GM18519 (cell line): ENCODE data around the gene ATXN7L3.
"Not testable (repeated sequence)": the region's sequence is repeated elsewhere in the genome, so short reads cannot be mapped to it uniquely, and the experiment has no call there.

Experiments
- ATAC-seq: cut with Tn5 transposase; IDR thresholded peaks from one replicate; pipeline ENCODE4 v1.9.1; 2021; ENCODE audit warnings: mild to moderate bottlenecking, moderate library complexity; ENCODE audit not compliant: unreplicated experiment, low FRiP score

ATXN7L3 gene

GRCh38 chr17:44199553-44200477 lies at the start of gene ATXN7L3:
Gene ATXN7L3, minus strand, starts transcription at chr17:44199884. Its CDS starts 1,814 bp downstream, at chr17:44198070.
- peak; percentile 39 for ATAC-seq

GRCh38 chr17:44247876-44248736 lies 48.4 kb upstream of the ATXN7L3 start:
- ATAC-seq: no peak

- ATAC-seq: no peak
These were observed 47.8 kb upstream of the ATXN7L3 start for GRCh38 chr17:44247440-44247841.

- ATAC-seq: no peak
These were observed 41.5 kb upstream of the ATXN7L3 start for GRCh38 chr17:44241106-44241624.

GRCh38 chr17:44237886-44238285 lies 38.2 kb upstream of the ATXN7L3 start:
- not testable (repeated sequence) for ATAC-seq

- ATAC-seq: no peak
These were observed 36.8 kb upstream of the ATXN7L3 start for GRCh38 chr17:44236444-44236991.

- ATAC-seq: no peak
These were observed 35.9 kb upstream of the ATXN7L3 start for GRCh38 chr17:44235583-44235936.

GRCh38 chr17:44233582-44233981 lies 33.9 kb upstream of the ATXN7L3 start:
- ATAC-seq: no peak

GRCh38 chr17:44232061-44232460 lies 32.4 kb upstream of the ATXN7L3 start:
- ATAC-seq: no peak

- no peak for ATAC-seq
These were observed 30.5 kb upstream of the ATXN7L3 start for GRCh38 chr17:44230140-44230539.

- ATAC-seq: no peak
These were observed 29.4 kb upstream of the ATXN7L3 start for GRCh38 chr17:44229090-44229489.

GRCh38 chr17:44223541-44224071 lies 23.9 kb upstream of the ATXN7L3 start:
- no peak for ATAC-seq

- no peak for ATAC-seq
These were observed 22.6 kb upstream of the ATXN7L3 start for GRCh38 chr17:44222112-44222869.

GRCh38 chr17:44221862-44222111 lies 22.1 kb upstream of the ATXN7L3 start:
- no peak for ATAC-seq

- ATAC-seq: no peak
These were observed 21.6 kb upstream of the ATXN7L3 start for GRCh38 chr17:44221084-44221861.

GRCh38 chr17:44220213-44221083 lies 20.8 kb upstream of the ATXN7L3 start:
- ATAC-seq: no peak

- ATAC-seq: no peak
These were observed 20.0 kb upstream of the ATXN7L3 start, which contains the start of gene UBTF for GRCh38 chr17:44219616-44220212. Gene UBTF, minus strand, starts transcription at chr17:44219675. Its CDS starts 1,446 bp downstream, at chr17:44218229.

GRCh38 chr17:44219108-44219615 lies 19.5 kb upstream of the ATXN7L3 start:
- peak; percentile 27 for ATAC-seq
